HG02938 (cell line): ENCODE data around the gene SMG6.

ENCODE experiments used
- ATAC-seq: cut with Tn5 transposase; IDR thresholded peaks from one replicate; pipeline ENCODE4 v1.9.1; 2021; ENCODE audit warnings: mild to moderate bottlenecking, moderate library complexity; ENCODE audit not compliant: unreplicated experiment

SMG6 gene

GRCh38 chr17:2064147-2064489 lies 239.5 kb downstream of the SMG6 start:
- ATAC-seq = no peak

DNA sequence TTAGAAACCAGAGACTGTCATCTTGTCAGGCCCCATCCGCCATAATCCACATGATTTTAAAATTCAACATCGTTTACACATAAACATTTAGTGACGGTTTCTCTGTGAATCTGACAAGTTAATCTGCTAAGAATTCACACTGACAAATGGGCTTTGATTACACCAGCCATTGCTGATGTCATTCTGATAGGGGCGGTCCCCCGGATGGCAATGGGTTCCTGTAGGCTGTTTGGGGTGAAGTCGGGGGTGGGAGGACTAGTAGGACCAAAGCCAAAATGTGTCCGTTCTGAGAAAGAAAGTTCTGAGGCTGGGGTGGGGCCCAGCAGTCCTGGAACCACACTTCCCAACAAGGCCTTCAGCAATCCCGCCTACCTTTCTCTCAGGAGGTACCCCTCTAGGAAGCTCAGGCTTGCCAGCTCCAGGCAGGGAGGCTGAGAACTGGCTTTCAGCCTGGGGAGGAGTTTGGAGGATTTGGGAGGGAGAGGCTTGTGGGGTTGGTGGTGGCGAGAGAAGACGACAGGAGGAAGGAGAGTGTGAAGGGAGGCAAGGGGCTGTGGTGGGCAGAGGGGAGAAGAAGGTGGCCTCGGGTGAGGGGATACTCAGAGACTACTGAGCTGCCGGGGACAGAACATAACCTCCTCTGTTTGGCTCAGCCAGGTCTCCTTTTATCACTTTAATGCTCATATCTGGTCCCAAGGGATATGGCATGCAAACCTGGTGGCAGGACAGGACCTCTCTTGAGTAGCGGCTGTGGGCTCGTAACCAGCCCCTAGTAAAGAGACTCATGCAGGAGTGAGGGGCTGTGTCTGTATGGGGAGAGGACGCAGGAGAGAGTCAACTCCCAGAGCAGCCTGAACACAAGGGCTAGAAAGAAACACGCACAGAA lies 240.1 kb downstream of the SMG6 start:
- ATAC-seq = no peak

- ATAC-seq = no peak
These were observed 240.9 kb downstream of the SMG6 start for GRCh38 chr17:2062571-2063183.

DNA sequence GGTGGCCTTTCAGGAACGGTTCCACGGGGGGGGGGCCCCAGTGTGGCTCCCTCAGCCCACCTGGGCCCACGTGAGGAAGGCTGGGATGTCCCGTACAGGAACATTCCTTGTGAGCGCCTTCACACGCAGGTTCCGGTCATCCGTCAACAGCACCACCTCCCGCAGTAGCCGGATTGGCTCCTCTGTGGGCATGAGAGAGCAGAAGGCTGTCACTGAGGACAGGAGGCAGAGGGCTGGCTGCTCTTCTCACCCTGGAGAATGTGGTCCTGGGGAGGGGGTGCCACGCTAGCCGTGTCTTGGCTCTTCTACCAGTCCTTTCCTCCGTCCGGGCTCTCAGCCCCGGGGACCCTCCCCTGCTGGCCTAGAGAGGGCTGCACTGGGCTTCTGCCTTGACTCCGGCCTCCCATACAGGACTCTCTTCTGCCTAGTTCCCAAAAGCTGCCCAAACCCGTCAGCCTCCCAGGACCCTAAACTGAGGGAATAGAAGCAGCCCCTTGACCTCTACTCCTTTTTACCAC lies 242.1 kb downstream of the SMG6 start:
- no peak for ATAC-seq

GRCh38 chr17:2060681-2061440 lies 242.7 kb downstream of the SMG6 start:
- ATAC-seq = no peak

GRCh38 chr17:2060385-2060658 lies 243.3 kb downstream of the SMG6 start:
- no peak for ATAC-seq

DNA sequence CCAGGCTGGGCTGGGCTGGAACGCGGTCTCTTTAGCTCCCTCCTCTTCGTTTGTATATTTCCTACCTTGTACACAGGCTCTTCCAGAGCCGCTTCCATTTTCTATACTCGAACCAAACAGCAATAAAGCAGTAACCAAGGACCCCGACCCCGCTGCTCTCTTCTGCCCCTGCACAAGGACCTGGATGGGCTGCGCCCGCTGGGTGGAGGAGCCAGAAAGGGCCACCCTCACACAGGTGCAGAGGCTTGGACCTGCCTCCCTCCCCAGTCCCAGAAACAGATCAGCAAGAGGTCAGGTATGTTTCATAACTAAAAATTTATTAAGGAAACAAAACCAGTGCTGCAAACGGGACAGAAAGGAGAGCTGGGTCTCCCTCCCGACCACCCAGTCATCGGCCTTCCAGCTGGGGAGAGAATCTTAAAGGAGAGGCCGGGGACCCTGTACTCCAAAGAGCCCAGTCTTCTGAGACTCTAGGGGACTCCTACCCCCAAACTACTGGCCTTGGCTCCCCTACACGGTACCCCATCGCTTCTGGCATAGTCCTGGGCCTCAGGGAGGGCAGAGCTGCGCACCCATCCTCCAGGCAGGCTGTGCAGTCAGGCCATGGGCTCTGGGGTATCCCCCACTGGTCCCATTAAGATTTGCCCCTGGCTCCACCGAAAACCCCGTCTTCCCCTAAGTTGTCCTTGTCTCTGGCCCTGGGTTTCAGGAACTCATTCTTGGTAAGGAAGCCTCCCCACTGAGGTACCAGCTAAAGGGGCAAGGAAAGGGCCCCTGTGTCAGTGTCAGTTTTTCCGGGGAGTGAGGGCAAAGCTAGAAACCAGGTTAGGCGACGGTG lies 243.8 kb downstream of the SMG6 start:
- no peak for ATAC-seq

DNA sequence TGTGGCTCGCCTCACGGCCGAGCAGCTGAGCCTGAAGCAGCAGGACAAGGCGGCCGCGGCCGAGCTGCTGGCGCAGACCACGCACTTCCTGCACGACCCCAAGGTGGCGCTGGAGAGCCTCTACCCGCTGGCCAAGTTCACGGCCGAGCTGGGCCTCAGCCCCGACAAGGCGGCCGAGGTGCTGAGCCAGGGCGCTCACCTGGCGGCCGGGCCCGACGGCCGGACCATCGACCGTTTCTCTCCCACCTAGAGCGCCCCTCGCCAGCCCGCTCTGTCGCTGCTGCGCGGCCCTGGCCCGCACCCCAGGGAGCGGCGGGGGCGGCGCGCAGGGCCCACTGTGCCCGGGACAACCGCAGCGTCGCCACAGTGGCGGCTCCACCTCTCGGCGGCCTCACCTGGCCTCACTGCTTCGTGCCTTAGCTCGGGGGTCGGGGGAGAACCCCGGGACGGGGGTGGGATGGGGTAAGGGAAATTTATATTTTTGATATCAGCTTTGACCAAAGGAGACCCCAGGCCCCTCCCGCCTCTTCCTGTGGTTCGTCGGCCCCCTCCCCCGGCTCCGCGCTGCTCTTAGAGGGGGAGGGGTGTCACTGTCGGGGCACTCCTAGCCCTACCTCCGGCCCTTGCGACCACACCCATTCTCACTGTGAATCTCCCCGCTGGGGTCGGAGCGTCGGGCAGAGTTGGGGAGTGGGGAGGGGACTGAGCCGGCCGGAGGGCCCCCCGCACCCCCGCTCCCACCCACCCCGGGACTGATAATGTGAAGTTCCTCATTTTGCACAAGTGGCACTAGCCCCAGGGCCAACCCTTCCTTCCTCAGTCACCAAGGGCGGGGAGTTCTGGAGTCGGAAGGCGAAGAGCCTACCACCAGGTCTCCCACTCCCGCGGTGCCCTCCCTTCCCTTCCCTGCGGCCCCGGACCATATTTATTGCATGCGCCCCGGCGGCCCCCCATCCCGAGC lies 244.7 kb downstream of the SMG6 start:
- ATAC-seq = no peak

- no peak for ATAC-seq
These were observed 245.6 kb downstream of the SMG6 start for GRCh38 chr17:2057760-2058585.

DNA sequence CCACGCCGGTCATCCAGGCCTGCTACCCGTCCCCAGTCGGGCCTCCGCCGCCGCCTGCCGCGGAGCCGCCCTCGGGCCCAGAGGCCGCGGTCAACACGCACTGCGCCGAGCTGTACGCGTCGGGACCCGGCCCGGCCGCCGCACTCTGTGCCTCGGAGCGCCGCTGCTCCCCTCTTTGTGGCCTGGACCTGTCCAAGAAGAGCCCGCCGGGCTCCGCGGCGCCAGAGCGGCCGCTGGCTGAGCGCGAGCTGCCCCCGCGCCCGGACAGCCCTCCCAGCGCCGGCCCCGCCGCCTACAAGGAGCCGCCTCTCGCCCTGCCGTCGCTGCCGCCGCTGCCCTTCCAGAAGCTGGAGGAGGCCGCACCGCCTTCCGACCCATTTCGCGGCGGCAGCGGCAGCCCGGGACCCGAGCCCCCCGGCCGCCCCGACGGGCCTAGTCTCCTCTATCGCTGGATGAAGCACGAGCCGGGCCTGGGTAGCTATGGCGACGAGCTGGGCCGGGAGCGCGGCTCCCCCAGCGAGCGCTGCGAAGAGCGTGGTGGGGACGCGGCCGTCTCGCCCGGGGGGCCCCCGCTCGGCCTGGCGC lies 246.3 kb downstream of the SMG6 start:
- no peak for ATAC-seq

DNA sequence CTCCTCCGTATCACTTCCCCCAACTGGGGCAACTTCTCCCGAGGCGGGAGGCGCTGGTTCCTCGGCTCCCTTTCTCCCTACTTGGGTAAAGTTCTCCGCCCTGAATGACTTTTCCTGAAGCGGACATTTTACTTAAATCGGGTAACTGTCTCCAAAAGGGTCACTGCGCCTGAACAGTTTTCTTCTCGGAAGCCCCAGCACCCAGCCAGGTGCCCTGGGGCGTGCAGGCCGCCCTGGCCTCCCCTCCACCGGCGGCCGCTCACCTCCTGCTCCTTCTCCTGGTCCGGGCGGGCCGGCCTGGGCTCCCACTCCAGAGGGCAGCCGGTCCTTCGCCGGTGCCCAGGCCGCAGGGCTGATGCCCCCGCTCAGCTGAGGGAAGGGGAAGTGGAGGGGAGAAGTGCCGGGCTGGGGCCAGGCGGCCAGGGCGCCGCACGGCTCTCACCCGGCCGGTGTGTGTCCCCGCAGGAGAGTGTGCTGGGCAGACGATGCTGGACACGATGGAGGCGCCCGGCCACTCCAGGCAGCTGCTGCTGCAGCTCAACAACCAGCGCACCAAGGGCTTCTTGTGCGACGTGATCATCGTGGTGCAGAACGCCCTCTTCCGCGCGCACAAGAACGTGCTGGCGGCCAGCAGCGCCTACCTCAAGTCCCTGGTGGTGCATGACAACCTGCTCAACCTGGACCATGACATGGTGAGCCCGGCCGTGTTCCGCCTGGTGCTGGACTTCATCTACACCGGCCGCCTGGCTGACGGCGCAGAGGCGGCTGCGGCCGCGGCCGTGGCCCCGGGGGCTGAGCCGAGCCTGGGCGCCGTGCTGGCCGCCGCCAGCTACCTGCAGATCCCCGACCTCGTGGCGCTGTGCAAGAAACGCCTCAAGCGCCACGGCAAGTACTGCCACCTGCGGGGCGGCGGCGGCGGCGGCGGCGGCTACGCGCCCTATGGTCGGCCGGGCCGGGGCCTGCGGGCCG lies 247.1 kb downstream of the SMG6 start:
- no peak for ATAC-seq

DNA sequence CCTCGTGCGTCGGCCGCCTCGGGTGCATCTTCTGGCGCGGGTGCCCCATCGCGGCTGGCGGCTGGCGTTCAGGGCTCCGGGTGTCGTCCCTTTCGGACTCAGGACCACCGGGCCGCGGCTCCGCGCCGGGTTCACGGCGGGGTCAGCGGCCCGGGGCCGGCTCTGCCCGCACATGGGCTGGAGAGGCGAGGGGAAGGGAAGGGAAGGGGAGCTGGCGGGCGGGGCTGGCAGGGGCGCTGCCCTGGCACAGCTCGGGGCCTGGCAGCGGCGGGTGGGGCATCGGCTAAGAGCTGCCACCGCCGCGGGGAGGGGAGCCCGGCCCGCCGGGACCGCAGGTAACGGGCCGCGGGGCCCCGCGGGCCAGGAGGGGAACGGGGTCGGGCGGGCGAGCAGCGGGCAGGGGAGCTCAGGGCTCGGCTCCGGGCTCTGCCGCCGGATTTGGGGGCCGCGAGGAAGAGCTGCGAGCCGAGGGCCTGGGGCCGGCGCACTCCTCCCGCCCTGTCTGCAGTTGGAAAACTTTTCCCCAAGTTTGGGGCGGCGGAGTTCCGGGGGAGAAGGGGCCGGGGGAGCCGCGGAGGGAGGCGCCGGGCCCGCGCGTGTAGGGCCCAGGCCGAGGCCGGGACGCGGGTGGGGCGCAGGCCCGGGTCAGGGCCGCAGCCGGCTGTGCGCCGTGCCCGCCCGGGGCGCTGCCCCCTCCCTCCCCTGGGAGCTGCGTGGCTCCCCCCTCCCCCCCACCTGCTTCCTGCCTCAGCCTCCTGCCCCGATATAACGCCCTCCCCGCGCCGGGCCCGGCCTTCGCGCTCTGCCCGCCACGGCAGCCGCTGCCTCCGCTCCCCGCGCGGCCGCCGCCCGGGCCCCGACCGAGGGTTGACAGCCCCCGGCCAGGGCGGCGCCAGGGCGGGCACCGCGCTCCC lies 248.0 kb downstream of the SMG6 start:
- ATAC-seq = no peak

GRCh38 chr17:2054512-2055291 lies 248.9 kb downstream of the SMG6 start, which contains the start of gene HIC1:
Gene HIC1 (plus strand): TSS chr17:2055103. CDS start chr17:2056691, 1,588 bp downstream.
- ATAC-seq = no peak

DNA sequence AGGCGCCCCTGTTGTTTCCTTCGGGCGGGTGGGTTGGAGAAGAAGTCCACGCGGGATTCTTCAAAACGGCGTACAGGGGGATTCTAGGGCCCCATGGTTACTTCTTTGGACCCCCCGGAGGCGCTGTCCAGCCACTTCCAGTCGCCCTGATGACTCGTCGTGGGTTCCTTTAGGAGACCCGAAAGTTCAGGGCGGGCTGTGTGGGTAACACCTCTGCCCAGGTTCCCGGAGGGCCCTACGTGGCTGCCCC lies 249.4 kb downstream of the SMG6 start:
- no peak for ATAC-seq

GRCh38 chr17:2053380-2054261 lies 250.0 kb downstream of the SMG6 start:
- no peak for ATAC-seq
